K562 (cell line): ENCODE data around the gene PGS1. TPM values are rescaled to one million over a fixed set of nuclear protein-coding genes. Genes with fewer than 3 reads are reported as not detected.

Experiments used
- ATAC-seq: fragments of 200-7000 bp; cut with Tn5 transposase; 3 replicates; pipeline ENCODE4 v1.9.1; 2020; ENCODE audit warnings: moderate library complexity
- BruUV-seq: library from RNA; stranded (reverse); fragments of 400-500 nt; replicated peaks from 2 replicates; lab custom pipeline; 2021; lab: Mats Ljungman, UMichigan
- CTCF ChIA-PET: fragments of 300-600 bp; formaldehyde crosslinking; extraction: SDS; loops from one replicate; lab custom pipeline; 2021; ENCODE audit warnings: low intra/inter-chr PET ratio; lab: Yijun Ruan, JAX
- POLR2A ChIA-PET: fragments of 300-600, 350-650 bp; sonication (Branson Sonifier 250); formaldehyde crosslinking; extraction: SDS; loops from one replicate; lab custom pipeline; 2021; ENCODE audit warnings: antibody characterized with exemption, inconsistent platforms; lab: Yijun Ruan, JAX
- DNase-seq, 4 experiments: peaks; one replicate each; pipeline versions ENCODE4 v3.0.0 to v3.0.0-alpha.2; 2011 to 2018; ENCODE audit warnings: low spot score in 3 of 4, mixed read lengths in 3 of 4; ENCODE audit errors: extremely low read depth in 1 of 4
- FAIRE-seq: peaks from 2 replicates; lab custom pipeline; 2011; peaks lifted over from hg19 to GRCh38; lab: Jason Lieb, UNC
- H2AFZ ChIP-seq: 2 replicates; pipeline ENCODE4 v1.6.0; 2011; ENCODE audit warnings: low read depth, low read length, control low read depth, inconsistent platforms
- H3K27ac ChIP-seq: fragments of 200-600 bp; 3 replicates; pipeline ENCODE4 v1.8.0; 2011; ENCODE audit warnings: low read depth, mild to moderate bottlenecking, control low read depth, inconsistent platforms, low read length, moderate library complexity, mixed read lengths; ENCODE audit errors: extremely low read depth
- H3K27me3 ChIP-seq, 2 experiments: fragments of 300-600 bp in 1 of 2; 2 replicates in 1 of 2; 3 replicates in 1 of 2; pipeline versions ENCODE4 v1.6.0 to v1.8.0; 2011; ENCODE audit warnings: inconsistent platforms in 2 of 2, low read length in 2 of 2, mild to moderate bottlenecking in 1 of 2, mixed read lengths in 1 of 2, moderate library complexity in 1 of 2; ENCODE audit not compliant: control insufficient read depth in 2 of 2, insufficient read depth in 2 of 2
- H3K36me3 ChIP-seq: fragments of 300-600 bp; 3 replicates; pipeline ENCODE4 v1.8.0; 2011; ENCODE audit warnings: mild to moderate bottlenecking, low read length, inconsistent platforms; ENCODE audit not compliant: control insufficient read depth, insufficient read depth
- H3K4me1 ChIP-seq, 2 experiments: fragments of 200-600 bp in 1 of 2; replicated peaks in 1 of 2; 2 replicates in 1 of 2; 3 replicates in 1 of 2; pipeline versions ENCODE4 v1.5.1 to v1.8.0; 2011; ENCODE audit warnings: inconsistent platforms in 2 of 2, low read length in 2 of 2, mild to moderate bottlenecking in 1 of 2, mixed read lengths in 1 of 2, moderate library complexity in 1 of 2; ENCODE audit not compliant: control insufficient read depth in 2 of 2, insufficient read depth in 2 of 2
- H3K4me2 ChIP-seq: 2 replicates; pipeline ENCODE4 v1.6.1; 2011; ENCODE audit warnings: low read length, control low read depth, inconsistent platforms, mixed read lengths; ENCODE audit not compliant: insufficient read depth
- H3K4me3 ChIP-seq: fragments of 200-600 bp; sonication (generic), shearing (Covaris generic); 2 replicates; pipeline ENCODE4 v1.5.1; 2016; ENCODE audit warnings: control low read depth, inconsistent platforms
- H3K79me2 ChIP-seq: fragments of 200-600 bp; 3 replicates; pipeline ENCODE4 v1.8.0; 2011; ENCODE audit warnings: low read length, inconsistent platforms; ENCODE audit not compliant: control insufficient read depth, insufficient read depth
- H3K9ac ChIP-seq, 2 experiments: 2 replicates each; pipeline versions ENCODE4 v1.6.0 to v1.6.1; 2011; ENCODE audit warnings: low read depth in 2 of 2, low read length in 2 of 2, control low read depth in 1 of 2, inconsistent platforms in 1 of 2, mild to moderate bottlenecking in 1 of 2, mixed read lengths in 1 of 2; ENCODE audit not compliant: insufficient read depth in 1 of 2
- H3K9me1 ChIP-seq: one replicate; pipeline ENCODE4 v1.6.0; 2011; ENCODE audit warnings: inconsistent platforms, mild to moderate bottlenecking, low read length, moderate library complexity; ENCODE audit not compliant: control insufficient read depth, insufficient read depth
- H3K9me3 ChIP-seq: replicated peaks from 2 replicates; pipeline ENCODE4 v1.5.1; 2011; ENCODE audit warnings: low read depth, low read length, inconsistent platforms; ENCODE audit not compliant: control insufficient read depth, insufficient read depth
- H4K20me1 ChIP-seq: replicated peaks from 2 replicates; pipeline ENCODE4 v1.6.1; 2011; ENCODE audit warnings: low read length, inconsistent platforms, mixed read lengths; ENCODE audit not compliant: control insufficient read depth, insufficient read depth
- ARID3A ChIP-seq: IDR thresholded peaks from 2 replicates; pipeline ENCODE4 v1.6.1; 2012; ENCODE audit warnings: low read depth, low read length, improper control_type of control experiment, borderline replicate concordance
- BRD4 ChIP-seq: fragments of 200-600 bp; sonication (generic); IDR thresholded peaks from 2 replicates; pipeline ENCODE4 v1.6.1; 2017; ENCODE audit warnings: inconsistent platforms
- FOXK2 ChIP-seq, 2 experiments: fragments of 450-650 bp; IDR thresholded peaks in 1 of 2; conservative IDR thresholded peaks in 1 of 2; 2 replicates each; pipeline ENCODE4 v1.6.1; 2016; ENCODE audit warnings: low read depth in 2 of 2, mild to moderate bottlenecking in 1 of 2
- MEIS2 ChIP-seq: fragments of 450-650 bp; IDR thresholded peaks from 2 replicates; pipeline ENCODE4 v1.6.1; 2014; ENCODE audit warnings: mild to moderate bottlenecking; ENCODE audit not compliant: partially characterized antibody
- PCBP2 ChIP-seq: fragments of 200-400 bp; formaldehyde crosslinking; IDR thresholded peaks from 2 replicates; pipeline ENCODE4 v1.6.1; 2018; ENCODE audit warnings: low read length, low read depth, mild to moderate bottlenecking, moderate library complexity; ENCODE audit not compliant: poor library complexity, severe bottlenecking
- TAF15 ChIP-seq: fragments of 200-400 bp; formaldehyde crosslinking; IDR thresholded peaks from 2 replicates; pipeline ENCODE4 v1.6.1; 2017; ENCODE audit warnings: mild to moderate bottlenecking, low read depth, low read length, moderate library complexity
- ZBTB43 ChIP-seq: sonication (generic); formaldehyde crosslinking; IDR thresholded peaks from 2 replicates; pipeline ENCODE4 v1.8.0; 2023; ENCODE audit warnings: mild to moderate bottlenecking, missing genetic modification reagents
- ZNF347 ChIP-seq: fragments of 450-650 bp; formaldehyde crosslinking; IDR thresholded peaks from 2 replicates; pipeline ENCODE4 v1.4.0; 2020; ENCODE audit warnings: low read depth, mild to moderate bottlenecking, moderate library complexity
- ZNF551 ChIP-seq: fragments of 250-450 bp; sonication (Bioruptor Pico); IDR thresholded peaks from 2 replicates; pipeline ENCODE4 v1.5.0; 2021; ENCODE audit warnings: mild to moderate bottlenecking, moderate library complexity
- WGBS: fragments of 100-300 bp; shearing (Covaris generic); methylation state at CpG from one replicate; pipeline ENCODE4 v1.1.6; 2016; ENCODE audit warnings: low coverage, mixed read lengths; ENCODE audit not compliant: insufficient coverage; ENCODE audit errors: missing lambda C conversion rate; 5-methylcytosine and 5-hydroxymethylcytosine counted together
- in situ Hi-C: fragments of 300-500 bp; cut with MboI; formaldehyde crosslinking; loops from 4 replicates; pipeline ENCODE4 v1.15.0; 2018; ENCODE audit warnings: inconsistent platforms, mixed read lengths
- intact Hi-C: fragments of 100-400 bp; cut with micrococcal nuclease; formaldehyde crosslinking; loops from 2 replicates; pipeline ENCODE4 v1.14.2; 2022
- polyA plus RNA-seq, 8 experiments: library from polyadenylated mRNA; depleted of rRNA in 4 of 8; stranded (reverse) in 5 of 8; unstranded in 3 of 8; fragments of >200 nt; fragmentation: Nextera tagmentation in 2 of 8; fragmentation: Illumina TruSeq in 1 of 8; extraction: Ambion mirVana in 2 of 8; extraction: Trizol in 1 of 8; gene quantifications; 2 replicates each; pipeline versions ENCODE4 v1.2.1 to v1.2.3, GENCODE V29; 2011 to 2014; ENCODE audit warnings: inconsistent platforms in 1 of 8, missing spikeins in 1 of 8
- total RNA-seq, 7 experiments: library from RNA; depleted of rRNA in 6 of 7; stranded (reverse); fragments of >200 nt in 6 of 7; fragmentation: Illumina TruSeq in 2 of 7; extraction: Trizol in 2 of 7; gene quantifications; 2 replicates each; pipeline versions ENCODE4 v1.2.1 to v1.2.3, GENCODE V29; 2011 to 2021; ENCODE audit warnings: low replicate concordance in 1 of 7

Gene PGS1
- total and polyA plus RNA-seq, 9 of the 15 experiments (the other 6 are each of a cell fraction or from before 2014, with no cell fraction given), result 1.3 to 39.4 (median 22.3) TPM

- FAIRE-seq (no peak), DNase-seq (no peak), ATAC-seq (no peak; the same call in 2 of the 3 replicates)
- Histone ChIP-seq H3K9ac (no peak overlapping the region; a peak in 1 of 4 replicates), H3K9me1 (no peaks in the 10 kb centered on the region), H4K20me1 (no peaks in the 10 kb centered on the region), H3K4me3 (no peak overlapping the region), H3K9me3 (no peaks in the 10 kb centered on the region), H3K79me2 (no peaks in the 10 kb centered on the region), H3K4me1 (peaks cover 0 to 25% of the 10 kb centered on the region in 2 experiments; a peak in 4 of 5 replicates), H3K27ac (no peak overlapping the region), H3K27me3 (no peaks in the 10 kb centered on the region), H3K36me3 (no peaks in the 10 kb centered on the region), H3K4me2 (no peak overlapping the region), H2AFZ (no peak overlapping the region)
- CTCF ChIA-PET, result no interaction called here
- POLR2A ChIA-PET, result interaction anchor here (1.6 kb wide), 1 partner anchor 11 kb away, joined by 4 read pairs; no protein-coding TSS in a partner anchor
- 54% methylated on average over 3 of the region's 3 CpGs for WGBS
- intact Hi-C loops (no loop called here), in situ Hi-C loops (no loop called here)
- no peak for TF ChIP-seq ZBTB43 (CRISPR knock-in tag)
- no peak for TF ChIP-seq MEIS2
- no peak for TF ChIP-seq PCBP2
- TF ChIP-seq BRD4, result no peak
- no peak for TF ChIP-seq ZNF551 (CRISPR knock-in tag)
- no peak for TF ChIP-seq FOXK2 (conservative IDR thresholded peaks at IDR 0.05 in 1 of 2, IDR thresholded peaks at IDR 0.05 in 1 of 2; ENCODE audit: low read depth in 2 of 2)
- TF ChIP-seq TAF15, result no peak
- TF ChIP-seq ARID3A, result no peak
- no peak for TF ChIP-seq ZNF347
- BruUV-seq, result no TSS peak
Observed at GRCh38 chr17:78347453-78347852, 31.0 kb upstream of the PGS1 start.
